ENCODE measurements around the gene TRPC3. TPM values are rescaled to one million over a fixed set of nuclear protein-coding genes. Genes with fewer than 3 reads are reported as not detected.

Gene TRPC3
- total and polyA plus RNA-seq, 2 of the 8 experiments (the other 6 are each of a cell fraction or from before 2014, with no cell fraction given), result 0.37 to 0.41 TPM

GRCh38 chr4:121860121-121860520 is 91.7 kb downstream of the TRPC3 start (continued):
- TF ChIP-seq RAD21 (IDR thresholded peaks at IDR 0.05 in 1 of 2, conservative IDR thresholded peaks at IDR 0.05 in 1 of 2; ENCODE audit: low read depth in 2 of 2, low read length in 2 of 2) (no peak), CTCF (IDR thresholded peaks at IDR 0.05; ENCODE audit: control extremely low read depth in 1 of 3, insufficient read depth in 1 of 3, low read depth in 1 of 3, low read length in 3 of 3) (no peak), EGR1 (IDR thresholded peaks at IDR 0.05; ENCODE audit: borderline replicate concordance, low read depth, low read length) (no peak)
- TF ChIP-seq, protein P1, sequence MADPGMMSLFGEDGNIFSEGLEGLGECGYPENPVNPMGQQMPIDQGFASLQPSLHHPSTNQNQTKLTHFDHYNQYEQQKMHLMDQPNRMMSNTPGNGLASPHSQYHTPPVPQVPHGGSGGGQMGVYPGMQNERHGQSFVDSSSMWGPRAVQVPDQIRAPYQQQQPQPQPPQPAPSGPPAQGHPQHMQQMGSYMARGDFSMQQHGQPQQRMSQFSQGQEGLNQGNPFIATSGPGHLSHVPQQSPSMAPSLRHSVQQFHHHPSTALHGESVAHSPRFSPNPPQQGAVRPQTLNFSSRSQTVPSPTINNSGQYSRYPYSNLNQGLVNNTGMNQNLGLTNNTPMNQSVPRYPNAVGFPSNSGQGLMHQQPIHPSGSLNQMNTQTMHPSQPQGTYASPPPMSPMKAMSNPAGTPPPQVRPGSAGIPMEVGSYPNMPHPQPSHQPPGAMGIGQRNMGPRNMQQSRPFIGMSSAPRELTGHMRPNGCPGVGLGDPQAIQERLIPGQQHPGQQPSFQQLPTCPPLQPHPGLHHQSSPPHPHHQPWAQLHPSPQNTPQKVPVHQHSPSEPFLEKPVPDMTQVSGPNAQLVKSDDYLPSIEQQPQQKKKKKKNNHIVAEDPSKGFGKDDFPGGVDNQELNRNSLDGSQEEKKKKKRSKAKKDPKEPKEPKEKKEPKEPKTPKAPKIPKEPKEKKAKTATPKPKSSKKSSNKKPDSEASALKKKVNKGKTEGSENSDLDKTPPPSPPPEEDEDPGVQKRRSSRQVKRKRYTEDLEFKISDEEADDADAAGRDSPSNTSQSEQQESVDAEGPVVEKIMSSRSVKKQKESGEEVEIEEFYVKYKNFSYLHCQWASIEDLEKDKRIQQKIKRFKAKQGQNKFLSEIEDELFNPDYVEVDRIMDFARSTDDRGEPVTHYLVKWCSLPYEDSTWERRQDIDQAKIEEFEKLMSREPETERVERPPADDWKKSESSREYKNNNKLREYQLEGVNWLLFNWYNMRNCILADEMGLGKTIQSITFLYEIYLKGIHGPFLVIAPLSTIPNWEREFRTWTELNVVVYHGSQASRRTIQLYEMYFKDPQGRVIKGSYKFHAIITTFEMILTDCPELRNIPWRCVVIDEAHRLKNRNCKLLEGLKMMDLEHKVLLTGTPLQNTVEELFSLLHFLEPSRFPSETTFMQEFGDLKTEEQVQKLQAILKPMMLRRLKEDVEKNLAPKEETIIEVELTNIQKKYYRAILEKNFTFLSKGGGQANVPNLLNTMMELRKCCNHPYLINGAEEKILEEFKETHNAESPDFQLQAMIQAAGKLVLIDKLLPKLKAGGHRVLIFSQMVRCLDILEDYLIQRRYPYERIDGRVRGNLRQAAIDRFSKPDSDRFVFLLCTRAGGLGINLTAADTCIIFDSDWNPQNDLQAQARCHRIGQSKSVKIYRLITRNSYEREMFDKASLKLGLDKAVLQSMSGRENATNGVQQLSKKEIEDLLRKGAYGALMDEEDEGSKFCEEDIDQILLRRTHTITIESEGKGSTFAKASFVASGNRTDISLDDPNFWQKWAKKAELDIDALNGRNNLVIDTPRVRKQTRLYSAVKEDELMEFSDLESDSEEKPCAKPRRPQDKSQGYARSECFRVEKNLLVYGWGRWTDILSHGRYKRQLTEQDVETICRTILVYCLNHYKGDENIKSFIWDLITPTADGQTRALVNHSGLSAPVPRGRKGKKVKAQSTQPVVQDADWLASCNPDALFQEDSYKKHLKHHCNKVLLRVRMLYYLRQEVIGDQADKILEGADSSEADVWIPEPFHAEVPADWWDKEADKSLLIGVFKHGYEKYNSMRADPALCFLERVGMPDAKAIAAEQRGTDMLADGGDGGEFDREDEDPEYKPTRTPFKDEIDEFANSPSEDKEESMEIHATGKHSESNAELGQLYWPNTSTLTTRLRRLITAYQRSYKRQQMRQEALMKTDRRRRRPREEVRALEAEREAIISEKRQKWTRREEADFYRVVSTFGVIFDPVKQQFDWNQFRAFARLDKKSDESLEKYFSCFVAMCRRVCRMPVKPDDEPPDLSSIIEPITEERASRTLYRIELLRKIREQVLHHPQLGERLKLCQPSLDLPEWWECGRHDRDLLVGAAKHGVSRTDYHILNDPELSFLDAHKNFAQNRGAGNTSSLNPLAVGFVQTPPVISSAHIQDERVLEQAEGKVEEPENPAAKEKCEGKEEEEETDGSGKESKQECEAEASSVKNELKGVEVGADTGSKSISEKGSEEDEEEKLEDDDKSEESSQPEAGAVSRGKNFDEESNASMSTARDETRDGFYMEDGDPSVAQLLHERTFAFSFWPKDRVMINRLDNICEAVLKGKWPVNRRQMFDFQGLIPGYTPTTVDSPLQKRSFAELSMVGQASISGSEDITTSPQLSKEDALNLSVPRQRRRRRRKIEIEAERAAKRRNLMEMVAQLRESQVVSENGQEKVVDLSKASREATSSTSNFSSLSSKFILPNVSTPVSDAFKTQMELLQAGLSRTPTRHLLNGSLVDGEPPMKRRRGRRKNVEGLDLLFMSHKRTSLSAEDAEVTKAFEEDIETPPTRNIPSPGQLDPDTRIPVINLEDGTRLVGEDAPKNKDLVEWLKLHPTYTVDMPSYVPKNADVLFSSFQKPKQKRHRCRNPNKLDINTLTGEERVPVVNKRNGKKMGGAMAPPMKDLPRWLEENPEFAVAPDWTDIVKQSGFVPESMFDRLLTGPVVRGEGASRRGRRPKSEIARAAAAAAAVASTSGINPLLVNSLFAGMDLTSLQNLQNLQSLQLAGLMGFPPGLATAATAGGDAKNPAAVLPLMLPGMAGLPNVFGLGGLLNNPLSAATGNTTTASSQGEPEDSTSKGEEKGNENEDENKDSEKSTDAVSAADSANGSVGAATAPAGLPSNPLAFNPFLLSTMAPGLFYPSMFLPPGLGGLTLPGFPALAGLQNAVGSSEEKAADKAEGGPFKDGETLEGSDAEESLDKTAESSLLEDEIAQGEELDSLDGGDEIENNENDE (IDR thresholded peaks at IDR 0.05; ENCODE audit: insufficient replicate concordance, low read length), result no peak
